NCI-H146 treated with DMSO at 0.1 percent for 48 hours (cell line): ENCODE results near the gene PTDSS2.
"Not testable (repeated sequence)": the region's sequence is repeated elsewhere in the genome, so short reads cannot be mapped to it uniquely, and the experiment has no call there.

Experiments
- DNase-seq: peaks from one replicate; lab custom pipeline; 2025; ENCODE audit not compliant: unreplicated experiment; lab: John Stamatoyannopoulos, UW

Gene PTDSS2

DNA sequence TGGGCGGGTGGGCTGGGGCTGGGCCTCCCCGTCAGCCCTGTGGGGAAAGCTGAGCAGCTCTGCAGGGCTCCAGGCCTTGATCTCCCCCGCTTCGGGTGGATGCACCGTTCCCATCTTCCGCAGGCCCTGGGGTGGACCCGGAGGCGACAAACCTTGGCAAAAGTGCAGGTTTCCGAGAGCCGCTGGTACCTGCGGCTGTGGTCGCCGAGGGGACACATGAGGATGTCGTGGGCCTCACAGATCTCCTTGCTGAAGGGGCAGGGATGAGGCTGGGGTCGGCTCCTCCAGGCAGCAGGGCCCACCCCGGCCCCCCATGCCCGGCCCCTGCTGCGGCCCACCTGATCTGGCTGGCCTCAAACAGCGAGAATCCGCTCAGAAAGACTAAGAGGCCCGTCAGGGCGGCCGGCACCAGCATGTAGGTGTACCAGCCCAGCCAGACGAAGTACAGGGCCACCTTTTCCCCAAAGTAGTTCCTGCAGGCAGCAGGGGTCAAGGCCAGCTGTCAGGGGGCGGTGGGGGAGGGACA is 20.1 kb upstream of the PTDSS2 start:
- DNase-seq: no peak

DNA sequence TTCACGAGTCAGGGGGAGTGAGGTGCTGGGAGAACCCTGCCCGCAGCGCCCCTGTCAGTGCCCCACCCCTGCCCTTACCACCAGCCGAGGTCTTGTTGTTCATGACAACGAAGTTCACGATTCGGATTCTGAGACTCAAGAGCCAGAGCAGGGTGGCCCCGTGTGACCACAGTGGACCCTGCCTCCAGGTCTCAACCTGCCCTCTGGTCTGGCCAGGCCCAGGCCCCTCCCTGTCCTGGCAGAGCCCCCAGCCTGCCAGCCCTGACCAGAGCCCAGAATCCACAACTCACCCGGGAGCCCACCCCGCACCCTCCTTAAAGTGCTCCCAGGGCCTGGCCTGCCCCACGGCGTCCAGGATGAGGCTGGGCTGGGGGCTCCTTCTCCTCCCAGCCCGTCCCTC is 18.2 kb upstream of the PTDSS2 start:
- no peak for DNase-seq

DNA sequence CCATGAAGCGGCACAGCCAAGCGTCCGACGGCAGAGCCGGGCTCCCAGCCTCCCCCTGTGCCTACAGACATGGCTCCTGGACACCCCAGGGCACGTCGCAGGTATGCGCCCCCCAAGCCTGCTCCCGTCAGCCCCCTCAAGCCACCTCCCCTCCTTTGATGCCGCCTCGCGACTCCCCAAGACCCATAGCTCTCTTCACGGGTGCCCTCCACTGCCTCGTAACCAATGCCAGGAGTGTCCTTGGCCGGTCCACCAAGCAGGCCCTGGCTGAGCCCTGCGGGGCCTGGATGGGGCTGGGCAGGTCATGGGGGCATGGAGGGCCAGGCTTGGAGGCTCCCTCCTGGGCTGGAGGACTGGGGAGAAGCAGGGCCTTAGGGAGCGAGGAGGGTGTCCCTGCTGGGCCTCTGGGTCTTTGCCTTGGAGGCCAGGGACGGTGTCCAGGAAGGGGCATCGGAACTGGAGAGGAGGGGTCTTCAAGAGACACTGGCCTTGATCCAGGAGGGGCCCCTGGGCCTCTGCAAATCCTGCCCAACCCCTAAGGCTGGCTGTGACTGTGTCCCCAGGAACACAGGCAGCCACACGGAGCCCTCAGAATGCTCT is 17.5 kb upstream of the PTDSS2 start:
- DNase-seq: no peak

DNA sequence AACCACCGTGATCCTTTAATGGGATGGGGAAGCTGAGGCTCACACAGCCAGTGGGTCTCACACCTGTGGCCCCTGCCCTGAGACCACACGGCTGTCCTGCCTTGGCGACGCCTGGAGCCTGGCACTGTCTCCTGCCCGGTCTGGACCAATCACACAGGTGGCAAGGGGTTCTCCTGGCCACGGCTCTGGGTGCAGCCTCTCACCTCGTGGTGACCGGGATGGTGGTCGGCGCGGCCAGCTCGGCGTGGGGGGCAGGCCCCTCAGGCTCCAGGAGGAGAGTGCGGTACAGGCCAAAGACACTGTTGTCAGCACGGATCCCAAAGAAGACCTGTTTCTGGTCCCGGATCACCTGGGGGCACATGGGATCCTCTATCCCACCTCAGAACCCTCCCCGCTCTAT is 17.0 kb upstream of the PTDSS2 start:
- no peak for DNase-seq

DNA sequence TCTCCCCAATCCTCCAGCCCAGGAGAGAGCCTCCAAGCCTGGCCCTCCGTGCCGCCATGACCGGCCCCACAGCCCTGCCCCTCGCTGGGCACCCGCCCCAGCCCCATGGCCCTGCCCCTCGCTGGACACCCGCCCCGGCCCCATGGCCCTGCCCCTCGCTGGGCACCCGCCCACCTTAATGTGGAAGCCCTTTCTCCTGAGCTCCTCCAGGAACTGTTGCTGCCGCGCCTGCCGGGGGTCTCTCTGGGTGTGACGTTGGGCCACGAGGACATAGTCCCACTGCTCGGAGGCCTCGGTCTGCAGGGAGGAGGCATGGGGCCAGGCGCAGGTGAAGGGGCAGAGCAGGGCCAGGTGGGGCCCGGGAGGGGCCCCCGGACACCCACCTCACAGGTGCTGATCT is 16.4 kb upstream of the PTDSS2 start:
- DNase-seq: no peak

DNA sequence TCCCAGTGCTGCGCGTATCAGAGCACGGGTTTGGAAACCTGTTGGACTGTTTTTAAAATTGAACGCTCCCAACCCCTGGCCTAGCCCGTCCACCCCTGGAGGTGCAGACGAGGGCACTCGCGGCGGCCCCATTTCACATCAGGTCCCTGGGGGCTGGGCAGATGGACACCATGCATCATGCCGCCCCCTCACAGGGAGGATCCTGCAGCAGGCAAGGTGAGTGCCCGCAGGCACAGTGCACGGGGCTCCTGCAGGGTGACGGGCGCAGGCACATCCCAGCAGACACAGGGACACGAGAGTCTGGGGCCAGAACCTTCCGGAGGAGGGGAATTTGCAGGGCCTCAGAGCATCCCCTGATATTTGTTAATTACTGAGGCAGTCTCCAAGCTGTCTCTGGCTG is 15.6 kb upstream of the PTDSS2 start:
- no peak for DNase-seq

DNA sequence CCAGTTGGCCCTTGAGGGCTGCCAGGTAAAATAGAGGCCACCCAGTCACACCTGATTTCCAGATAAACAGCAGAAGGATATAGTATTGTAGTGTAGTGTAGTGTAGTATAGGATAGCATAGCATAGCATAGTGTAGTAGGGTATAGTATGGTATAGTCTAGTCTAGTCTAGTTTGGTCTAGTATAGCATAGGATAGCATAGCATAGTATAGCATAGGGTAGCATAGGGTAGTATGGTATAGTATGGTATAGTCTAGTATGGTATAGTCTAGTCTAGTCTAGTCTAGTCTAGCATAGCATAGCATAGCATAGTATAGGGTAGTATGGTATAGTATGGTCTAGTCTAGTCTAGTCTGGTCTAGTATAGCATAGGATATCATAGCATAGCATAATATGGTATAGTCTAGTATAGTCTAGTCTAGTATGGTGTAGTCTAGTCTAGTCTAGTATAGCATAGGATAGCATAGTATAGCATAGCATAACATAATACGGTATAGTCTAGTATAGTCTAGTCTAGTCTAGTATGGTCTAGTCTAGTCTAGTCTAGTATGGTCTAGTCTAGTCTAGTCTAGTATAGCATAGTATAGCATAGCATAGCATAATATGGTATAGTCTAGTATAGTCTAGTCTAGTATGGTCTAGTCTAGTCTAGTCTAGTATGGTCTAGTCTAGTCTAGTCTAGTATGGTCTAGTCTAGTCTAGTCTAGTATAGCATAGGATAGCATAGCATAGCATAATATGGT is 14.9 kb upstream of the PTDSS2 start:
- DNase-seq: not testable (repeated sequence)

DNA sequence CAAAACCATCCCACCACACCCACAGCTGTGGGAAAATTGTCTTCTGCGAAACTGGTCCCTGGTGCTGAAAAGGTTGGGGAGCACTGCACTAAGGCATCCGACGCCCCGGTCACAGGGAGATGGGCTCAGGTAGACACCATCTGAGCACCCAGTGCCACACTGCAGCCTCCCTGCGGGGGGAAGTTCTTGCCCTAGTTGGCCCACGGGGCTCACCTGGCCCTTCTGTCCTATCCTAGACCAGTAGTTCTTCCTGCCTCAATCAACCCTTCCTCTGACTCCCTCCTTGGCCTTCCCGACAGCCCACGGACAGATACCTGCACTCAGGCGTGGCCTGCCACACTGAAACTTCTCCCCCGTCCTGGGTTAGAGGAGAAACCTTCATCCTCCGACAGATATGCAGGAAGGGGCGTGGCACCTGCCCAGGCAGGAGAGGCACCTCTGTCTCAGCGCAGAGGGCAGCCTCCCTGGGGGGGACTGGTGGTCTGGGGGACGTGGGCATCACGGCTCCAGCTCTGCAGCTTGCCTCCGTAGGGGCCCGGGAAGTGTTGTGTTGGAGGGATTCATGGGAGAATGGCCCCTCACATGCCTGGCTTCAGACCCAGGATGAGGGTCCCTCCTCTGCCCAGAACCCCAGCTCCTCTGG is 12.7 kb upstream of the PTDSS2 start:
- no peak for DNase-seq

DNA sequence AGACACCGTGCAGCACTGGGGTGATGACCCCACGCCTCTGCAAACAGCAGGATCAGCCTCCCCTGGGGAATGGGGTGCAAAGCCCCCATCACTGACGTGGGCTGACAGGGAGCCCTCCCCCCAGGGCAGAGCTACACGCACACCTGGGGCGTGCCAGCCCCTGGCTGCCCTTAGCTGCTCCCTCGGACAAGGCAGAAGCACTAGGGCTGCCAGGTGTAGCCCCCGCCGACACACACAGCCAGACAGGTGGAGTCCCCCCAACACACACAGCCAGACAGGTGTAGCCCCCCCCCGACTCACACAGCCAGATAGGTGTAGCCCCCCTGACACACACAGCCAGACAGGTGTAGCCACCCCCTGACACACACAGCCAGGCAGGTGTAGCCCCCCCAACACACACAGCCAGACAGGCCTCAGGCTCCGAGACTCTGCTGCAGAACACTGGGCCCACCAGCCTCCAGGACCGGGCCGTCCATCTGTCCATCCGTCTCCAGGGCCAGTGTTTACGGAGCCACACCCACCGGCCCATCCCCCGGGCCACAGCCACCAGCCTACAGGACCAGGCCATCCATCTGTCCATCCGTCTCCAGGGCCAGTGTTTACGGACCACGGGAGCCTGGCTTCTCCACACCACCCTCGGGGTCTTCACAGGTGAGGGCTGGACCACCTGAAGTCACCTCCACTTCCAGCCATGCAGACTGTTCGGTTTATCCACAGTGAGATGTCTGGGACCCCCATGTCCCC is 11.8 kb upstream of the PTDSS2 start:
- DNase-seq: no peak

DNA sequence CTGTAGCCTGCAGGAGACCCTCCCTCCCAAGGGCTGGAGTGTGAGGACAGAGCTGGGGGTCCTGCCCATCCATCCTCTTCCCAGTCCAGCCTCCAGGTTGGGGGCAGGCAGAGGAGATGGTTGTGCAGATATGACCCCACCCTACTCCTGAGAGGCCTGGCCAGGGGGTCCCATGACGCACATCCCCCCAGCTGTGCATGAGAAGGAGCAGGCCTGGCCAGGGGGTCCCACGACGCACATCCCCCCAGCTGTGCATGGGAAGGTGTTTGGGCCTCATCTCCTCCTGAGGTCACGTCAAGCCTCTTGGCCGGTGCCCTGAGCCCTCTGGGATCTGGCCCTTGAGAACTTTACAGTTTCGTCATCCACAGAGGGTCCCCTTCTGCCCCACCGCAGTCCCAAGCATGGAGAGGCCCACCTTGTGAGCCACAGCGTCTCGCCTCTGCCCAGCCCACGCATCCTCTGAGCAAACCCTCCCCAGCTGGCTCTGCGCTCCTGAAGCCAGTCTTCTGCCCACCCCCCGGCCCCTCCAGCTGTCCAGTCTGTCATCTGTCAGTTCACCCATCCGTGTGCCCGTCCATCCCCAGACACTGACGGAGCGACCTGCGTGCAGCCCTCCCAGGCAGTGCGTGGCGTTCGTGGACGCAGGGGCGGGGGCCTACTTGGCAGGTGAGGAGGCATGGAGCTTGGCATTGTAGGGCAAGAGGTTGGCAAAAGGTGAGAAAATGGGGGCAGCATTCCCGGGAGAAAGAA is 10.6 kb upstream of the PTDSS2 start:
- DNase-seq: no peak

DNA sequence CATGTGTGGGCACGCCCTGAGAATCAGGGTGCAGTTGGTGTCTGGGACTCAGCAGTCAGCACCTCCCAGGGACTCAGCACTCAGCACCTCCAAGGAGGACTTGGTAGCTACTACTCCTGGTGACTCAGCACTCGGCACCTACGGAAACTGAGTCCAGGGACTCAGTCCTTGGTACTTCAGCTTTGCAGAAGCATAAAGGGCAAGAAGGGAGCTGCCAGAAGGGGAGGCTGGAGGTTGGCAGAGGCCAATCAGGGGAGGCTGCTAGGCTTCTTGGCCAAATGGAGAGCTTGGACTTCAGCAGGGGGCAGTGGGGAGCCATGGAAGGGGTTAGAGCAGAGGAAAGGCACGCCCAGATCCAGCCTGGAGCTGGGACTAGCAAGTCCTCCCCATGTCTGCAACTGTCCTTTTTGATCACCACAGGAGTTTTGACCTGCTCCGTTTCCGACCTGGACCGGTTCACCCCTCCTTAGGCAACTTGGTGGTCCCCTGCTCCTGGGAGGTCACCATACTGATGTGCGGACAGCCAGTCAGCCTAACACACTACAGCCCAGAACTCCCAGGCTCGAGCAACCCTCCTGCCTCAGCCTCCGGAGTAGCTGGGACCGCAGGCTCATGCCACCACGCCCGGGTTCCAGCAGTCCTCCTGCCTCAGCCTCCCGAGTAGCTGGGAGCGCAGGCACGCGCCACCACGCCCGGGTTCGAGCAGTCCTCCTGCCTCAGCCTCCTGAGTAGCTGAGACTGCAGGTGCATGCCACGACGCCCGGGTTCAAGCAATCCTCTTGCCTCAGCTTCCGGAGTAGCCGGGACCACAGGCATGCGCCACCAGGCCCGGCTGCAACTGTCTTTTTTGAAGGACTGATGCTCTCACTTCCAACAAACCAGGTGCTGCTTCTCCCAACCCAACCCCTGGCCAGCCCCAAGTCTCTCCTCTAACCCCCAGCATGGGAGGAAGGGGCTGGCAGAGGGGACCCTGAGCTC is 9.7 kb upstream of the PTDSS2 start:
- DNase-seq: no peak

DNA sequence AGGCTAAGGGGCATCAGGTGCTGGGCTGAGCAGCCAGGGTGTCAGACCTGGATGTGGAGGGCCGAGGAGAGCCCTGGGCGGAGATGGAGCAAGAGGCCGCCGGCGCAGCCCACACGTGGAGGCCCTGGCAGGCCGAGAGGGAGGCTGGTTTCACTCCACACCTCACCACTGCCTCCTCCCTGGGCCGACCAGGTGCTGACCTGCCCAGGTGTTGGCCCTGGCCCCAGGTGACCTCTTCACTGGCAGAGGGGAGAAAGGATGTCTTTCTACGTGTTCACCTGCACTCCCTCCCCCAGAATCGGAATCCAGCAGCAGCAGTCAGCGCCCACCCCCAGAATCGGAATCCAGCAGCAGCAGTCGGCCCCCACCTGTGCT is 9.0 kb upstream of the PTDSS2 start:
- peak; percentile 22 for DNase-seq

DNA sequence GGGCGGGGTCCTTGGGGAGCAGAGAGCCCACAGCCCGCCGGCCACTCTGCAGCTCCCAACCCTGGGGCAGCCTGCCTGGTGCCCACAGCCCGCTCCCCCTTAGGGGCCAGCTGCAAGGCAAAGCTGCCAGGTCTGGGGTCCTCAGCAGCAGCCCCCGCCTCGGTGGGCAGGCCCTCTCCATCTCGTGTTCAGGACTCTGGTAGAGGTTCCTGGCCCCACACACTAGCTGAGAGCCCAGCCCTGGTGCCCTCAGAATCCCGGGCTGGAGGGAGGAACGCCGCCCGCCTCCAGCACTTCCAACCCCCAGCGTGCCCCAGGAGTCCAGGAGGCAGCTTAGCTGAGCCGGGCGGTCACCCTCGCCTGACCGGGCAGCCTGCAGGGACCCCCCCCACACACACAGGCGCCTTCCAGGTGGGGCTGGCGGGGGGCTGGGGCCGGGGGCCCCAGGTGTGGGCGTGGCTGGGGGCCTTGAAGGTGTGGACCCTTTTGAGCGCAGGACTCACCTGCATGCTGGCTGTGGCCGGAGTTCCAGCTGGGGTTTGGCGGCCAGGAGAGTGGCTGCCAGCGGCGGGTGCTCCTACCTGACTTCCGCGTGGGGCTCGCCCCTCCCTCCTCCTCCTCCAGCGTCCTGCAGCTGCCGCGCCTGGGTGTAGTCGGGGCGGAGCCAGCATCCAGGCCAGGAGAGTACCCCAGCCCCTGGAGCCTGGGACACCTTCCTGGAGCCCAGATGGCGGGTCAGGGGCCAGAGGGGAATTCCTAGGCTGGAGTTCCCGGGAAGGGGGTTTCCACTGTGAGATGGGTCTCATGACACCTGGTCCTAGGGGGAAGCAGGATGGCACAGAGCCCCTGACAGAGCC is 8.4 kb upstream of the PTDSS2 start, which contains the start of gene ANO9:
Gene ANO9, minus strand, starts transcription at position 594 of the 857 bp plus-strand sequence. Its CDS starts 85 bp downstream, at position 509.
- DNase-seq: peak; percentile 79

DNA sequence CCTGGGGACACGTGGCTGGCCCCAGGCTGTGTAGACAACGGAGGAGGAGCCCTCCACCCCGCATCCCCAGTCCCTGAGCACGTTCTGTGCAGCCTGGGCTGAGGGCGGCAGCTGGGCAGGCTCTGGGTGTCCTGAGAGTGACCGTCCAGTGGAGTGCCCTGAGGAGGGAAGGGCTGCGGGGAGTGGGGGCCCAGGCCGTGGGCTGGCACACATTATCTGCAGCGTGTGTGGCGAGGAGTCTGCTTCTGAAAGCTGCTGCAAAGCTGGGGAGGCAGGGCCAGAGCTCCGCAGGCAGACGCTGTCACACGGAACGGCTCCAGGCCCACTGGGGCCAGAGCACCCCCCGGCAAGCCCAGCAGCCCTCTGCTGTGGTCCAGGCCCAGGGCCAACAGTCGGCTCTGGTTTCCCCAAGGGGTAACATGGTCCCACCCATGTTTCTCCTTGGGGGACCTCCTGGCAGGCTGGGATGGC is 7.4 kb upstream of the PTDSS2 start:
- no peak for DNase-seq

DNA sequence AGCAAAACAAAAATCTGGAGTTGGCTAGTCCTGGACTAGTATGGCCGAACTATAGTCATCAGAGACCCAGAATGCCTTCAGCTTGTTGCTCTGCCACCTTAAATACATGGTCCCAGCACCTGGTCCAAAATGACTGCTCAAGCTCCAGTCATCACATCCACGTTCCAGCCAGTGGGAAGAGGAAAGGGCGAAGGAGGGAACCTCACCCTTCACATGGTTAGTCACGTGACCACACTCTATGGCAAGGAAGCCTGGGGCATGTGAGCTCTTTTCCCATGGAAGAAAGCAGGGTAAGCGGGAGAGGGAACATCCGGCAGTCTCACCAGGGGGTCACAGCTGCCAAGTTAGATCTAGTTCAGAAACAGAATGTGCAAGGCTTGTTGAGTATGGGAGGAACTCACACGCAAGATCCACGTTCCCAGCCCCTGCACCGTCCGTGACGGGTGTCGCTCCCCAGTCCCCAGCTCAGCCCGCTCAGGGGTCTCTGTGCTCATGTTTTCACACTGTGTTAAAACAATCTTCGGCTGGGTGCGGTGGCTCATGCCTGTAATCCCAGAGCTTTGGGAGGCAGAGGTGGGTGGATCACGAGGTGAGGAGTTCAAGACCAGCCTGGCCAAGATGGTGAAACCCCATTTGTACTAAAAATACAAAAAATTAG is 6.4 kb upstream of the PTDSS2 start:
- DNase-seq: peak; percentile 27

DNA sequence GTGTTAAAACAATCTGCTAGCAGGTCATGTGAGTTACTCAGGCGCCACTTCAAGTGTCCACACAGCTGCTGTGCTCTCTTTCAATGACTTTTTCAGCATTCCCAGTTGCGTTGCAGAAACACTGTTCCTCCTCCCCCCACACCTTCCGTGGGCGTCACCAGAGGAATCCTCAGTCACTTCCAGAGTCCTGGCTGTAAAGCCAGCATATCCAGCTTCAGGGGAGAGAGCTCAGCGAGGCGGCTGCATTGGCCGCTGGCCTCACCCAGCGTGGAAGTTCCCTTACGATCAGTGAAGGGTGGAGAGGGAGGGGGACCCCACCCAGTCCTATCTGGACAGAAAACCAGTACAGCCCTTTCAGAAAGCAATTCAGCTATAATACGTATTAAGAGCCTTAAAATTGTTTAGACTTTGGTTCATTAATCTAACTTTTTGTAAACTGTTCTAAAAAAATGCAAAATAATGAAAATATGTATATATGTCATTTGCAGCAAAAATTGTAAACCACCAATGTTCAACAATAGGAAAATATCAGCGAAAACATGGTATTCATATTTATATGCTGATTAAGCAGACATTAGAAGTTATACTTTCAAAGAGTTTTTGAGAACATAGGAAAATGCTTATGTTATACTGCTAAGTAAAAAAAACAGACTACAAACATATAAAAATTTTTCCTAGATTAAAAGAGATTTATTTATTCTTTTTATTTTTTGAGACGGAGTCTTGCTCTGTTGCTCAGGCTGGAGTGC is 5.5 kb upstream of the PTDSS2 start:
- DNase-seq: peak; percentile 24
